ENCODE results near the gene BLVRB. TPM values are rescaled to one million over a fixed set of nuclear protein-coding genes. Genes with fewer than 3 reads are reported as not detected.

Gene BLVRB
- total and polyA plus RNA-seq, 2 donors from 2014 or later, result 89.9 to 248 TPM

DNA sequence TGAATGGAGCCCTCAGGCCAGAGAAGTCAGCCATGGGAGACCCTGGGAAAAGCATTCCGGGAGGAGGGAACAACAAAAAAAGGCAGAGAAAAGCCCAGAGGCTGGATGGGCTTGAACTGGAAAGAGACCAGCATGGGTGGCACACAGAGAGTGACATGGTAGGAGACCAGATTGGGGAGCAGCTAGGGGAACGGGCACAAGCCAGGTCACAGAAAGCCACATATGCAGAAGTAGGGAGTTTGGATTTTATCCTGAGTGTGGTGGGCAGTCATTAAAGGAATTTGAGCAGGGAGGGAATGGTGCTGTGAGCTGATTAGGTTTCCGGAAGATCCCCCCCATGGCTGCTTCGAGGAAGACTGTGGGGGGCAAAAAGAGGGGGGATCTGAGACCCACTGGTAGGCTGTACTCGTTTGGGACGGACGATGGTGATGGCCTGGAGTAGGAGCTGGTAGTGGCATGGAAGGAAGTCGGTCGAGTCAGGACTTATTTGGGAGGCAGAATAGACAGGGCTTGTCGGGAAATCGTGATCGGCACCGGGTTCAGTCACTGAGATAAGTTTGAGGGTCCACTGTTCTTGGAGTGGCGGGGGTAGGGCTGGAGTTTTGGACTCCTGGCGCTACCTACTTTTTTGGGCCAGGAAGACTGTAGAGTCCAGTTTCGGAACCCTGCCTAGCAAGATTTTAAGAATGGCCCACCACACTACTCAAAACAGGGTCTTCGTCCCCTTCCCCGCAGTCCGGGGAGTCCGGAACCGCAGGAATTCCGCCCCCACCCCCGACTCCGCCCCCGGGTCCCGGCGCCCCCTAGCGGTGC lies 40.7 kb downstream of the BLVRB start:
- Histone ChIP-seq H3K9me3 (ENCODE audit: control insufficient read depth in 2 of 3, insufficient read depth in 1 of 3, low read length in 3 of 3) (no peaks in the 10 kb centered on the region), H3K27me3 (ENCODE audit: control insufficient read depth, insufficient read depth, low read length) (no peaks in the 10 kb centered on the region), H3K4me3 (ENCODE audit: low read length in 3 of 3) (peak overlapping the region; percentile 61 to 99 (median 79)), H3K4me1 (ENCODE audit: control insufficient read depth in 2 of 3, insufficient read depth in 2 of 3, low read depth in 1 of 3, low read length in 3 of 3) (peaks cover 0 to 7% (median 3%) of the 10 kb centered on the region in 3 donors), H3K36me3 (ENCODE audit: control insufficient read depth in 2 of 3, insufficient read depth in 3 of 3, low read length in 3 of 3) (peaks cover 0 to 18% (median 4%) of the 10 kb centered on the region in 3 donors), H3K9ac (ENCODE audit: low read length in 3 of 3) (peak overlapping the region; percentile 36 to 99 (median 52)), H3K27ac (ENCODE audit: low read depth in 2 of 2, low read length in 2 of 2) (peak overlapping the region; percentile 96 to 98)
- intact Hi-C loops (cut with DNase I), result no loop called here
- FAIRE-seq (no peak), DNase-seq (peak in 2 of 5 donors; percentile 46 to 56)
- TF ChIP-seq, protein P1, sequence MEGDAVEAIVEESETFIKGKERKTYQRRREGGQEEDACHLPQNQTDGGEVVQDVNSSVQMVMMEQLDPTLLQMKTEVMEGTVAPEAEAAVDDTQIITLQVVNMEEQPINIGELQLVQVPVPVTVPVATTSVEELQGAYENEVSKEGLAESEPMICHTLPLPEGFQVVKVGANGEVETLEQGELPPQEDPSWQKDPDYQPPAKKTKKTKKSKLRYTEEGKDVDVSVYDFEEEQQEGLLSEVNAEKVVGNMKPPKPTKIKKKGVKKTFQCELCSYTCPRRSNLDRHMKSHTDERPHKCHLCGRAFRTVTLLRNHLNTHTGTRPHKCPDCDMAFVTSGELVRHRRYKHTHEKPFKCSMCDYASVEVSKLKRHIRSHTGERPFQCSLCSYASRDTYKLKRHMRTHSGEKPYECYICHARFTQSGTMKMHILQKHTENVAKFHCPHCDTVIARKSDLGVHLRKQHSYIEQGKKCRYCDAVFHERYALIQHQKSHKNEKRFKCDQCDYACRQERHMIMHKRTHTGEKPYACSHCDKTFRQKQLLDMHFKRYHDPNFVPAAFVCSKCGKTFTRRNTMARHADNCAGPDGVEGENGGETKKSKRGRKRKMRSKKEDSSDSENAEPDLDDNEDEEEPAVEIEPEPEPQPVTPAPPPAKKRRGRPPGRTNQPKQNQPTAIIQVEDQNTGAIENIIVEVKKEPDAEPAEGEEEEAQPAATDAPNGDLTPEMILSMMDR (IDR thresholded peaks at IDR 0.05; ENCODE audit: borderline replicate concordance, extremely low read depth, insufficient read depth), result no peak

DNA sequence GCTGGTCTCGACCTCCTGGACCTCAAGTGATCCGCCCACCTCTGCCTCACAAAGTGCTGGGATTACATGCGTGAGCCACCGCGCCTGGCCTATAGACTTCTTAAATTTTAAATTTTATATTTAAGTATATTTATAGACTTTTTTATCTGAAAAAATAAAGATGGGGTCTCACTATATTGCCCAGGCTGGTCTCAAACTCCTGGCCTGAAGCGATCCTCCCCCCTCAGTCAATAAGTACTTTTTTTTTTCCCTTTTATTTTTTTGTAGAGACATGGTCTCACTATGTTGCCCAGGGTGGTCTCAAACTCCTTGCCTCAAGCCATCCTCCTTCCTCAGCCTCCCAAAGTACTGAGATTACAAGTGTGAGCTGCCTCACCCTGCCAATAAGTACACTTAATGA lies 41.6 kb downstream of the BLVRB start:
- no peak for FAIRE-seq
- H3K27ac ChIP-seq (ENCODE audit: low read depth in 2 of 2, low read length in 2 of 2), result no peak overlapping the region
- DNase-seq, result no peak
- peak overlapping the region in 1 of 3 donors; percentile 53 for H3K4me3 ChIP-seq (ENCODE audit: low read length in 3 of 3)
- TF ChIP-seq, protein P1 (IDR thresholded peaks at IDR 0.05; ENCODE audit: borderline replicate concordance, extremely low read depth, insufficient read depth), result no peak
- no peaks in the 10 kb centered on the region for H3K27me3 ChIP-seq (ENCODE audit: control insufficient read depth, insufficient read depth, low read length)
- intact Hi-C loops (cut with DNase I), result no loop called here
- H3K9me3 ChIP-seq (ENCODE audit: control insufficient read depth in 2 of 3, insufficient read depth in 1 of 3, low read length in 3 of 3), result no peaks in the 10 kb centered on the region
- peaks cover 0 to 7% (median 3%) of the 10 kb centered on the region in 3 donors for H3K4me1 ChIP-seq (ENCODE audit: control insufficient read depth in 2 of 3, insufficient read depth in 2 of 3, low read depth in 1 of 3, low read length in 3 of 3)
- no peak overlapping the region for H3K9ac ChIP-seq (ENCODE audit: low read length in 3 of 3)
- H3K36me3 ChIP-seq (ENCODE audit: control insufficient read depth in 2 of 3, insufficient read depth in 3 of 3, low read length in 3 of 3), result peaks cover 0 to 18% (median 4%) of the 10 kb centered on the region in 3 donors

DNA sequence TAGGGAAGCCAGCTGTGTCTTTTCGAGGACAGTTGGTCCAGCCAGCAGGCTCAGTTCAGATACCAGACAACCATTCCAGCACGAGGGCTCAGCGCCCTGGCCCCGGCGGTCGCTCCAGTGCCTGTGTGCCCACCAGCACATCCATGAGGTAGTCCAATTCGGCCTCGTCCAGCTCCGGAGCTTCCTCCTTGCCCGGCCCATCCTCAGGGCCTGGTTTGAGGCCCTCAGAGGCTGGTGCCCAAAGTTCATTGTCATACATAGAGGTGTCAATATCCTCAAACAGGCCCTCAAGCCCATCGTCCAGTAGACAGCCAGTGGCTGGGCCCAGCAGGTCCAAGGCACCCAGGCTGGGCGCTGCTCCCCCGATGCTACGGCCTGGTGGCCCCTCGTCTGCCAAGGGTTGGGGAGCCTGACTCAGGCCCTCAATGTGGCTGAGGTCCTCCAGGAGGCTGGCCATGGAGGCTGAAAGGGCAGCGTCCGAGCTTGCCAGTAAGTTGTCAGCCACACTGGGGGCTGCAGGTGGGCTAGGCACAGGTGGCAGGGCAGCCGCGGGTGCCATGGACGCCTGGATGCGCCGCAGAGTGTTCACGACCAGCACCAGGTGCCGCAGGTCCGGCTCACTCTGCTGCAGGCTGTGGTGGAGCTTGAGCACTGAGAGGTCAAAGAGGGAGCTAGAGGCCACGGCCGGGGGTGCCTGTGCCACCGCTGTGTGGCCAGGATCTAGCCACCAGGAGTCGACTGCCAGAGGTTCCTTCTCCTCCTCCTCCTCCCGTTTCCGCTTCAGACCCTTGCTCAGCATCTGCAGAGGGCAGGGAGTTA lies 42.6 kb downstream of the BLVRB start:
- Histone ChIP-seq H3K27me3 (ENCODE audit: control insufficient read depth, insufficient read depth, low read length) (no peaks in the 10 kb centered on the region), H3K36me3 (ENCODE audit: control insufficient read depth in 2 of 3, insufficient read depth in 3 of 3, low read length in 3 of 3) (peaks cover 0 to 18% (median 4%) of the 10 kb centered on the region in 3 donors), H3K4me1 (ENCODE audit: control insufficient read depth in 2 of 3, insufficient read depth in 2 of 3, low read depth in 1 of 3, low read length in 3 of 3) (peaks cover 0 to 7% (median 3%) of the 10 kb centered on the region in 3 donors), H3K27ac (ENCODE audit: low read depth in 2 of 2, low read length in 2 of 2) (peak overlapping the region in 1 of 2 donors; percentile 5), H3K4me3 (ENCODE audit: low read length in 3 of 3) (no peak overlapping the region), H3K9me3 (ENCODE audit: control insufficient read depth in 2 of 3, insufficient read depth in 1 of 3, low read length in 3 of 3) (no peaks in the 10 kb centered on the region), H3K9ac (ENCODE audit: low read length in 3 of 3) (peak overlapping the region in 1 of 3 donors; percentile 90)
- TF ChIP-seq, protein P1 (IDR thresholded peaks at IDR 0.05; ENCODE audit: borderline replicate concordance, extremely low read depth, insufficient read depth), result no peak
- DNase-seq, result no peak
- no peak for FAIRE-seq
- intact Hi-C loops (cut with DNase I), result no loop called here

Measured in kidney (tissue), 14 donors.